Mesodermal cell (in vitro differentiated cells): ENCODE results near the gene MLF1. TPM values are rescaled to one million over a fixed set of nuclear protein-coding genes. Genes with fewer than 3 reads are reported as not detected.
"Not testable (repeated sequence)": the region's sequence is repeated elsewhere in the genome, so short reads cannot be mapped to it uniquely, and the experiment has no call there.

Experiments
- H3K27ac ChIP-seq: 2 replicates; pipeline ENCODE4 v1.7.0; 2013; ENCODE audit warnings: mild to moderate bottlenecking, low read depth, low read length, moderate library complexity; ENCODE audit not compliant: severe bottlenecking
- H3K36me3 ChIP-seq: 2 replicates; pipeline ENCODE4 v1.7.1; 2013; ENCODE audit warnings: mild to moderate bottlenecking, low read length, moderate library complexity; ENCODE audit not compliant: control insufficient read depth, insufficient read depth
- H3K4me1 ChIP-seq: one replicate; pipeline ENCODE4 v1.7.1; 2013; ENCODE audit warnings: mild to moderate bottlenecking, low read length; ENCODE audit not compliant: insufficient read depth, control insufficient read depth, poor library complexity, severe bottlenecking
- H3K4me3 ChIP-seq: 2 replicates; pipeline ENCODE4 v1.7.0; 2013; ENCODE audit warnings: low read length, control low read depth, mild to moderate bottlenecking; ENCODE audit not compliant: insufficient read depth, poor library complexity, severe bottlenecking; ENCODE audit errors: extremely low read depth
- H3K9me3 ChIP-seq: 2 replicates; pipeline ENCODE4 v1.7.1; 2013; ENCODE audit warnings: mild to moderate bottlenecking, low read length, moderate library complexity; ENCODE audit not compliant: control insufficient read depth
- WGBS, 2 experiments: methylation state at CpG; one replicate each; pipeline ENCODE4 v1.1.5; 2013; ENCODE audit warnings: missing lambda C conversion rate in 2 of 2; ENCODE audit not compliant: insufficient coverage in 2 of 2; 5-methylcytosine and 5-hydroxymethylcytosine counted together
- polyA plus RNA-seq, 2 experiments: library from polyadenylated mRNA; stranded (reverse); fragments of 50-300 nt; gene quantifications; one replicate each; pipeline ENCODE4 v1.2.3, GENCODE V29; 2013

Gene MLF1
- 30.5 TPM for polyA plus RNA-seq (2013, experiment 1 of 2)
- 28.1 TPM for polyA plus RNA-seq (2013, experiment 2 of 2)

GRCh38 chr3:158570999-158571702 is at the start of gene MLF1:
MLF1 (plus strand) TSS chr3:158571194; CDS start chr3:158571301, 107 bp downstream.
- no peaks in the 10 kb centered on the region for H3K36me3 ChIP-seq
- H3K4me3 ChIP-seq: peak within 1 kb of the TSS; percentile 58
- no peaks in the 10 kb centered on the region for H3K9me3 ChIP-seq
- peak within 1 kb of the TSS; percentile 94 for H3K27ac ChIP-seq
- 2 to 6% methylated on average over 47 to 51 of the region's 51 CpGs for WGBS, 2 experiments
- no peaks in the 10 kb centered on the region for H3K4me1 ChIP-seq

GRCh38 chr3:158522221-158523136 is 48.5 kb upstream of the MLF1 start:
- H3K9me3 ChIP-seq: no peaks in the 10 kb centered on the region
- no peaks in the 10 kb centered on the region for H3K4me1 ChIP-seq
- WGBS, 2 experiments: 98% methylated on average over 3 of the region's 4 CpGs; no CpG with 5 or more reads in 1 of the 2 experiments
- no peaks in the 10 kb centered on the region for H3K36me3 ChIP-seq
- no peak overlapping the region for H3K27ac ChIP-seq
- H3K4me3 ChIP-seq: no peak overlapping the region

- Histone ChIP-seq H3K36me3 (no peaks in the 10 kb centered on the region), H3K27ac (no peak overlapping the region), H3K4me1 (no peaks in the 10 kb centered on the region), H3K4me3 (no peak overlapping the region), H3K9me3 (no peaks in the 10 kb centered on the region)
- WGBS, 2 experiments: 95 to 97% methylated on average over 3 to 4 of the region's 7 CpGs
These were observed 42.8 kb upstream of the MLF1 start for GRCh38 chr3:158528076-158528674.

- H3K4me1 ChIP-seq: no peaks in the 10 kb centered on the region
- no peak overlapping the region for H3K4me3 ChIP-seq
- no peak overlapping the region for H3K27ac ChIP-seq
- H3K36me3 ChIP-seq: no peaks in the 10 kb centered on the region
- WGBS, 2 experiments: 100% methylated on average over 2 of the region's 5 CpGs
- H3K9me3 ChIP-seq: no peaks in the 10 kb centered on the region
These were observed 39.7 kb upstream of the MLF1 start for GRCh38 chr3:158531334-158531733.

- H3K9me3 ChIP-seq: no peaks in the 10 kb centered on the region
- no peak overlapping the region for H3K4me3 ChIP-seq
- no peaks in the 10 kb centered on the region for H3K4me1 ChIP-seq
- H3K27ac ChIP-seq: no peak overlapping the region
- H3K36me3 ChIP-seq: no peaks in the 10 kb centered on the region
These were observed 38.8 kb upstream of the MLF1 start for GRCh38 chr3:158532099-158532734.

- WGBS, 2 experiments: no CpG with 5 or more reads among the region's 2 CpGs
- Histone ChIP-seq H3K9me3 (no peaks in the 10 kb centered on the region), H3K36me3 (no peaks in the 10 kb centered on the region), H3K4me3 (no peak overlapping the region), H3K27ac (no peak overlapping the region), H3K4me1 (no peaks in the 10 kb centered on the region)
These were observed 35.1 kb upstream of the MLF1 start for GRCh38 chr3:158535918-158536317.

- no peaks in the 10 kb centered on the region for H3K36me3 ChIP-seq
- H3K27ac ChIP-seq: no peak overlapping the region
- H3K9me3 ChIP-seq: no peaks in the 10 kb centered on the region
- no peak overlapping the region for H3K4me3 ChIP-seq
- H3K4me1 ChIP-seq: no peaks in the 10 kb centered on the region
- WGBS, 2 experiments: no CpG with 5 or more reads among the region's 3 CpGs
These were observed 31.5 kb upstream of the MLF1 start for GRCh38 chr3:158539414-158540014.

- no peak overlapping the region for H3K4me3 ChIP-seq
- H3K9me3 ChIP-seq: no peaks in the 10 kb centered on the region
- no peaks in the 10 kb centered on the region for H3K36me3 ChIP-seq
- no peak overlapping the region for H3K27ac ChIP-seq
- no peaks in the 10 kb centered on the region for H3K4me1 ChIP-seq
- no CpG with 5 or more reads among the region's 1 CpG for WGBS, 2 experiments
These were observed 30.9 kb upstream of the MLF1 start for GRCh38 chr3:158540066-158540465.

GRCh38 chr3:158548691-158549090 is 22.3 kb upstream of the MLF1 start:
- no peaks in the 10 kb centered on the region for H3K9me3 ChIP-seq
- no peak overlapping the region for H3K27ac ChIP-seq
- WGBS, 2 experiments: 40 to 100% methylated on average over 1 of the region's 4 CpGs
- H3K36me3 ChIP-seq: no peaks in the 10 kb centered on the region
- no peaks in the 10 kb centered on the region for H3K4me1 ChIP-seq
- no peak overlapping the region for H3K4me3 ChIP-seq

- H3K4me1 ChIP-seq, H3K9me3 ChIP-seq, H3K27ac ChIP-seq, H3K36me3 ChIP-seq, H3K4me3 ChIP-seq: not testable (repeated sequence)
- 87 to 92% methylated on average over 4 to 6 of the region's 9 CpGs for WGBS, 2 experiments
These were observed 21.1 kb upstream of the MLF1 start for GRCh38 chr3:158549938-158550337.
